Naive thymus-derived CD4-positive, alpha-beta T cell (primary cell): ENCODE results near the gene LGALS14. TPM values are rescaled to one million over a fixed set of nuclear protein-coding genes. Genes with fewer than 3 reads are reported as not detected.

ENCODE experiments used
- ATAC-seq: fragments of 150-1000 bp; cut with Tn5 transposase; 2 replicates; pipeline ENCODE4 v1.10.0; 2021; ENCODE audit warnings: mild to moderate bottlenecking, moderate library complexity
- CTCF ChIA-PET: fragments of 350-600 bp; sonication (Branson Sonifier 250); formaldehyde crosslinking; loops from one replicate; lab custom pipeline; 2021; ENCODE audit warnings: antibody characterized with exemption; lab: Charles Lee
- POLR2A ChIA-PET: fragments of 350-600 bp; sonication (Branson Sonifier 250); formaldehyde crosslinking; loops from one replicate; lab custom pipeline; 2021; ENCODE audit warnings: antibody characterized with exemption, inconsistent platforms; lab: Charles Lee
- DNase-seq, 9 donors: peaks; one replicate each; pipeline versions ENCODE4 v3.0.0 to v3.0.0-alpha.2; 2020 to 2022; ENCODE audit warnings: mixed read lengths in 1 of 9
- H3K27ac ChIP-seq: one replicate; pipeline ENCODE4 v1.7.0; 2013; ENCODE audit warnings: mild to moderate bottlenecking, low read depth, low read length, moderate library complexity
- H3K27me3 ChIP-seq, 2 donors: one replicate each; pipeline ENCODE4 v1.7.0; 2013; ENCODE audit warnings: low read length in 2 of 2, mild to moderate bottlenecking in 2 of 2, moderate library complexity in 2 of 2; ENCODE audit not compliant: control insufficient read depth in 2 of 2, insufficient read depth in 2 of 2
- H3K36me3 ChIP-seq, 3 experiments: 1 replicate in 2 of 3; 2 replicates in 1 of 3; pipeline ENCODE4 v1.7.0; 2013; ENCODE audit warnings: low read length in 3 of 3, mild to moderate bottlenecking in 3 of 3, moderate library complexity in 1 of 3; ENCODE audit not compliant: insufficient read depth in 3 of 3, control insufficient read depth in 2 of 3
- H3K4me1 ChIP-seq, 2 donors: one replicate each; pipeline ENCODE4 v1.7.0; 2013; ENCODE audit warnings: low read length in 2 of 2, mild to moderate bottlenecking in 2 of 2, moderate library complexity in 1 of 2; ENCODE audit not compliant: control insufficient read depth in 2 of 2, insufficient read depth in 2 of 2
- H3K4me3 ChIP-seq: 2 replicates; pipeline ENCODE4 v1.7.0; 2013; ENCODE audit warnings: mild to moderate bottlenecking, low read length
- H3K9me3 ChIP-seq, 3 experiments: 1 replicate in 2 of 3; 2 replicates in 1 of 3; pipeline ENCODE4 v1.7.0; 2013; ENCODE audit warnings: low read length in 3 of 3; ENCODE audit not compliant: control insufficient read depth in 2 of 3
- H3K27ac Mint-ChIP-seq, 9 donors: one replicate each; pipeline ENCODE4 v1.8.0; 2020 to 2022; ENCODE audit warnings: mixed read lengths in 9 of 9, mild to moderate bottlenecking in 8 of 9, moderate library complexity in 5 of 9, inconsistent platforms in 2 of 9
- H3K27me3 Mint-ChIP-seq, 5 donors: one replicate each; pipeline ENCODE4 v1.8.0; 2021 to 2022; ENCODE audit warnings: mixed read lengths in 5 of 5, mild to moderate bottlenecking in 1 of 5
- H3K36me3 Mint-ChIP-seq, 5 donors: one replicate each; pipeline ENCODE4 v1.8.0; 2020 to 2022; ENCODE audit warnings: mixed read lengths in 5 of 5, mild to moderate bottlenecking in 3 of 5, inconsistent platforms in 1 of 5
- H3K4me1 Mint-ChIP-seq, 7 donors: one replicate each; pipeline ENCODE4 v1.8.0; 2020 to 2022; ENCODE audit warnings: mixed read lengths in 7 of 7, mild to moderate bottlenecking in 3 of 7, inconsistent platforms in 1 of 7
- H3K4me3 Mint-ChIP-seq, 10 donors: one replicate each; pipeline ENCODE4 v1.8.0; 2020 to 2022; ENCODE audit warnings: mild to moderate bottlenecking in 10 of 10, mixed read lengths in 10 of 10, moderate library complexity in 6 of 10, inconsistent platforms in 2 of 10
- H3K9me3 Mint-ChIP-seq, 11 donors: one replicate each; pipeline ENCODE4 v1.8.0; 2020 to 2022; ENCODE audit warnings: mixed read lengths in 11 of 11, mild to moderate bottlenecking in 4 of 11, inconsistent platforms in 1 of 11, moderate library complexity in 1 of 11
- intact Hi-C, 2 donors: fragments of 100-400 bp; cut with micrococcal nuclease; formaldehyde crosslinking; loops; one replicate each; pipeline ENCODE4 v1.15.1; 2023
- polyA plus RNA-seq, 2 donors: library from polyadenylated mRNA; unstranded; fragments of 300-500 nt; fragmentation: Illumina TruSeq; gene quantifications; one replicate each; pipeline ENCODE4 v1.2.3, GENCODE V29; 2021
- total RNA-seq, 6 experiments: library from RNA in 5 of 6; stranded (reverse) in 5 of 6; gene quantifications; 1 replicate in 5 of 6; 2 replicates in 1 of 6; pipeline ENCODE4 v1.2.3 and lab custom pipeline; 2021 to 2026

Gene LGALS14
- total and polyA plus RNA-seq, 7 experiments from 2014 or later = 0.41 to 1.1 (median 0.72) TPM; not detected in 4

GRCh38 chr19:39701291-39701690, 3.0 kb upstream of the LGALS14 start:
- H3K4me3 ChIP-seq = no peak overlapping the region
- CTCF ChIA-PET = interaction anchor here (0.9 kb wide), 1 partner anchor 64 kb away, joined by 3 read pairs; no protein-coding TSS in a partner anchor
- Mint-ChIP-seq H3K27ac (no peak overlapping the region), H3K27me3 (peaks cover 0 to 15% (median 0%) of the 10 kb centered on the region in 5 donors), H3K9me3 (peaks cover 0 to 12% (median 3%) of the 10 kb centered on the region in 11 donors), H3K36me3 (peaks cover 0 to 19% (median 0%) of the 10 kb centered on the region in 5 donors), H3K4me1 (peaks cover 13 to 32% (median 30%) of the 10 kb centered on the region in 7 donors), H3K4me3 (no peak overlapping the region)
- H3K36me3 ChIP-seq = no peaks in the 10 kb centered on the region
- DNase-seq (no peak), ATAC-seq (no peak)
- H3K27ac ChIP-seq = no peak overlapping the region
- no peaks in the 10 kb centered on the region for H3K27me3 ChIP-seq
- intact Hi-C loops = no loop called here
- peaks cover 0 to 21% of the 10 kb centered on the region in 2 donors for H3K4me1 ChIP-seq
- POLR2A ChIA-PET = no interaction called here
- H3K9me3 ChIP-seq = no peaks in the 10 kb centered on the region

GRCh38 chr19:39705578-39706188, 1.4 kb downstream of the LGALS14 start:
- ATAC-seq (peak; percentile 74), DNase-seq (peak in 7 of 9 donors; percentile 5 to 50 (median 35))
- peak overlapping the region; percentile 75 to 96 (median 88) for H3K27ac Mint-ChIP-seq

GRCh38 chr19:39708594-39708993, 4.3 kb downstream of the LGALS14 start:
- Mint-ChIP-seq H3K4me1 (peaks cover 21 to 67% (median 56%) of the 10 kb centered on the region in 7 donors), H3K9me3 (peaks cover 0 to 26% (median 6%) of the 10 kb centered on the region in 11 donors), H3K4me3 (no peak overlapping the region), H3K36me3 (peaks cover 3 to 32% (median 8%) of the 10 kb centered on the region in 5 donors), H3K27ac (peak overlapping the region in 1 of 9 donors; percentile 29), H3K27me3 (peaks cover 0 to 2% (median 0%) of the 10 kb centered on the region in 5 donors)
- Histone ChIP-seq H3K36me3 (no peaks in the 10 kb centered on the region), H3K27ac (no peak overlapping the region), H3K9me3 (no peaks in the 10 kb centered on the region), H3K27me3 (no peaks in the 10 kb centered on the region), H3K4me3 (no peak overlapping the region), H3K4me1 (peaks cover 0 to 49% of the 10 kb centered on the region in 2 donors)
- ChIA-PET POLR2A (no interaction called here), CTCF (interaction anchor here (0.8 kb wide), 1 partner anchor 19 kb away, joined by 3 read pairs; no protein-coding TSS in a partner anchor)
- DNase-seq (no peak), ATAC-seq (no peak)
- intact Hi-C loops = loop anchor here in 1 of 2 donors (5.0 kb wide), 1 partner anchor 34 kb away; no protein-coding TSS in a partner anchor

More at GRCh38 chr19:39705578-39706188, 1.4 kb downstream of the LGALS14 start:
- H3K4me3 Mint-ChIP-seq = peak overlapping the region in 9 of 10 donors; percentile 30 to 75 (median 68)
- Histone ChIP-seq H3K27me3 (no peaks in the 10 kb centered on the region), H3K4me3 (no peak overlapping the region), H3K27ac (peak overlapping the region; percentile 36), H3K4me1 (peaks cover 0 to 40% of the 10 kb centered on the region in 2 donors), H3K36me3 (no peaks in the 10 kb centered on the region), H3K9me3 (no peaks in the 10 kb centered on the region)
- ChIA-PET POLR2A (interaction anchor here (0.7 to 1.4 kb wide), 2 partner anchors 14 to 15 kb away, joined by 4 read pairs; no protein-coding TSS in a partner anchor), CTCF (interaction anchor here (0.6 kb wide), 1 partner anchor 23 kb away, joined by 3 read pairs; no protein-coding TSS in a partner anchor)
- peaks cover 0 to 20% (median 4%) of the 10 kb centered on the region in 11 donors for H3K9me3 Mint-ChIP-seq
- intact Hi-C loops = loop anchor here in 1 of 2 donors (5.0 kb wide), 1 partner anchor 37 kb away; no protein-coding TSS in a partner anchor
- H3K27me3 Mint-ChIP-seq = no peaks in the 10 kb centered on the region
- H3K4me1 Mint-ChIP-seq = peaks cover 19 to 54% (median 51%) of the 10 kb centered on the region in 7 donors
- H3K36me3 Mint-ChIP-seq = peaks cover 0 to 31% (median 8%) of the 10 kb centered on the region in 5 donors

GRCh38 chr19:39709026-39709872, 5.0 kb downstream of the LGALS14 start:
- Histone ChIP-seq H3K27me3 (no peaks in the 10 kb centered on the region), H3K36me3 (no peaks in the 10 kb centered on the region), H3K4me1 (peaks cover 0 to 48% of the 10 kb centered on the region in 2 donors), H3K9me3 (no peaks in the 10 kb centered on the region), H3K27ac (no peak overlapping the region), H3K4me3 (no peak overlapping the region)
- ATAC-seq (no peak), DNase-seq (no peak)
- CTCF ChIA-PET = no interaction called here
- Mint-ChIP-seq H3K27me3 (peaks cover 0 to 2% (median 0%) of the 10 kb centered on the region in 5 donors), H3K4me1 (peaks cover 18 to 64% (median 55%) of the 10 kb centered on the region in 7 donors), H3K4me3 (no peak overlapping the region), H3K9me3 (peaks cover 0 to 26% (median 6%) of the 10 kb centered on the region in 11 donors), H3K36me3 (peaks cover 3 to 32% (median 8%) of the 10 kb centered on the region in 5 donors), H3K27ac (peak overlapping the region in 2 of 9 donors; percentile 29 to 76)
- POLR2A ChIA-PET = no interaction called here
- intact Hi-C loops = loop anchor here in 1 of 2 donors (5.0 kb wide), 1 partner anchor 33 kb away; no protein-coding TSS in a partner anchor

- H3K36me3 ChIP-seq = no peaks in the 10 kb centered on the region
- Mint-ChIP-seq H3K4me1 (peaks cover 13 to 52% (median 43%) of the 10 kb centered on the region in 7 donors), H3K4me3 (peak overlapping the region in 5 of 10 donors; percentile 30 to 65 (median 46)), H3K36me3 (peaks cover 3 to 22% (median 8%) of the 10 kb centered on the region in 5 donors), H3K9me3 (peaks cover 0 to 24% (median 7%) of the 10 kb centered on the region in 11 donors), H3K27me3 (peaks cover 0 to 3% (median 0%) of the 10 kb centered on the region in 5 donors), H3K27ac (peak overlapping the region in 6 of 9 donors; percentile 2 to 76 (median 50))
- CTCF ChIA-PET = no interaction called here
- DNase-seq (peak in 3 of 9 donors; percentile 7 to 11 (median 8)), ATAC-seq (peak; percentile 36)
- H3K9me3 ChIP-seq = no peaks in the 10 kb centered on the region
- POLR2A ChIA-PET = no interaction called here
- H3K27ac ChIP-seq = no peak overlapping the region
- intact Hi-C loops = no loop called here
- H3K4me1 ChIP-seq = peaks cover 0 to 37% of the 10 kb centered on the region in 2 donors
- no peaks in the 10 kb centered on the region for H3K27me3 ChIP-seq
- no peak overlapping the region for H3K4me3 ChIP-seq
Measured at GRCh38 chr19:39710333-39710890, 6.1 kb downstream of the LGALS14 start.
